ENCODE results near the gene PRRC2A. TPM values are rescaled to one million over a fixed set of nuclear protein-coding genes. Genes with fewer than 3 reads are reported as not detected.
A peak's percentile ranks its signal among the peaks of the same experiment; 100 is the strongest.

The PRRC2A gene
- polyA plus RNA-seq, 1 donor (not counting 4 experiments of a cell fraction or from before 2014, with no cell fraction given): 20.5 TPM

DNA sequence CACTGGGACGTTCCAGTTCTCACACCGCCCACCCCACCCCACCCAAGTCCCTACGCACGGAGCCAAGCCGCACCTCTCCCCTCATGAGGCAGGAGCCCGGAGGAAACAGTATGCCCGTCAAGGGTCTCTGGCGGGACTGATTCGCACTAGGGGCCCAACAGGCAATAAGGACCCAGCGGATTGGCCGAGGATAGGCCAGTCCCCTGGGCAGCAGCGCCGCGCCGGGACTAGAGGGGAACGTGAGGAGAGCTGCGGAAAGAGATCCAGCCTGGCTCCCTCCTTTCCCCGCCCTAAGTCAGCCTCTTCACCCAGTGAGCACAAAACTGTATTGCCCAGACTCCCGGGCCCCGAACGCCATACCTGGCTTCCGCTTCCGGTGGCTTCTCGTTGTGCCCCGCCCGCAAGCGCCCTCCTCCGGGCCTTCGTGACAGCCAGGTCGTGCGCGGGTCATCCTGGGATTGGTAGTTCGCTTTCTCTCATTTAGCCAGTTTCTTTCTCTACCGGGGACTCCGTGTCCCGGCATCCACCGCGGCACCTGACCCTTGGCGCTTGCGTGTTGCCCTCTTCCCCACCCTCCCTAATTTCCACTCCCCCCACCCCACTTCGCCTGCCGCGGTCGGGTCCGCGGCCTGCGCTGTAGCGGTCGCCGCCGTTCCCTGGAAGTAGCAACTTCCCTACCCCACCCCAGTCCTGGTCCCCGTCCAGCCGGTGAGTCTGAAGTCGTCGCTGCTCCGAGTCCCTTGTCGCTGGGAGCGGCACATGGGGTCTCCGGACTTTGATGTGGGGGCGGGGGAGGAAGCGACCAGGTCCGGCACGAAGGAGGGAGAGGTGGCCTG is 45.2 kb downstream of the PRRC2A start, which contains the start of gene CSNK2B:
TSS of gene CSNK2B (plus strand) at position 580 of the 836 bp plus-strand sequence. CDS start 752 bp downstream, outside the sequence.
- peak within 1 kb of the TSS; percentile 93 to 95 (median 94) for H3K4me3 ChIP-seq (ENCODE audit: control insufficient read depth in 2 of 3, extremely low read depth in 1 of 3, insufficient read depth in 2 of 3, low read depth in 1 of 3, low read length in 3 of 3)
- no peaks in the 10 kb centered on the region for H3K9me3 ChIP-seq (ENCODE audit: control insufficient read depth, low read depth, low read length)
- peak within 1 kb of the TSS; percentile 96 for H3K27ac ChIP-seq (ENCODE audit: control insufficient read depth, insufficient read depth, low read length)
- peak within 1 kb of the TSS; percentile 91 for H3K4me2 ChIP-seq (ENCODE audit: control insufficient read depth, extremely low read depth, insufficient read depth, low read depth, low read length)
- H3K27me3 ChIP-seq (ENCODE audit: control insufficient read depth, extremely low read depth, insufficient read depth, low read length): no peaks in the 10 kb centered on the region
- no peak for FAIRE-seq
- peak within 1 kb of the TSS; percentile 94 for H3K9ac ChIP-seq (ENCODE audit: control insufficient read depth, extremely low read depth, insufficient read depth, low read length)
- TF ChIP-seq, protein P1, sequence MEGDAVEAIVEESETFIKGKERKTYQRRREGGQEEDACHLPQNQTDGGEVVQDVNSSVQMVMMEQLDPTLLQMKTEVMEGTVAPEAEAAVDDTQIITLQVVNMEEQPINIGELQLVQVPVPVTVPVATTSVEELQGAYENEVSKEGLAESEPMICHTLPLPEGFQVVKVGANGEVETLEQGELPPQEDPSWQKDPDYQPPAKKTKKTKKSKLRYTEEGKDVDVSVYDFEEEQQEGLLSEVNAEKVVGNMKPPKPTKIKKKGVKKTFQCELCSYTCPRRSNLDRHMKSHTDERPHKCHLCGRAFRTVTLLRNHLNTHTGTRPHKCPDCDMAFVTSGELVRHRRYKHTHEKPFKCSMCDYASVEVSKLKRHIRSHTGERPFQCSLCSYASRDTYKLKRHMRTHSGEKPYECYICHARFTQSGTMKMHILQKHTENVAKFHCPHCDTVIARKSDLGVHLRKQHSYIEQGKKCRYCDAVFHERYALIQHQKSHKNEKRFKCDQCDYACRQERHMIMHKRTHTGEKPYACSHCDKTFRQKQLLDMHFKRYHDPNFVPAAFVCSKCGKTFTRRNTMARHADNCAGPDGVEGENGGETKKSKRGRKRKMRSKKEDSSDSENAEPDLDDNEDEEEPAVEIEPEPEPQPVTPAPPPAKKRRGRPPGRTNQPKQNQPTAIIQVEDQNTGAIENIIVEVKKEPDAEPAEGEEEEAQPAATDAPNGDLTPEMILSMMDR (optimal IDR thresholded peaks at IDR 0.05 in 1 of 3, IDR thresholded peaks at IDR 0.05 in 1 of 3, conservative IDR thresholded peaks at IDR 0.05 in 1 of 3; ENCODE audit: extremely low read depth in 1 of 3, insufficient read depth in 2 of 3, low read length in 3 of 3): peak in 1 of 3 experiments; percentile 19
- no peak for TF ChIP-seq EZH2 (IDR thresholded peaks at IDR 0.05; ENCODE audit: low read length)
- DNase-seq (ENCODE audit: low read depth, low spot score): peak; percentile 87
- dilution Hi-C loops (cut with MboI; ENCODE audit: extremely low pct_ligation_motif_present, low sequenced_read_pairs): no loop called here
- peaks cover 27% of the 10 kb centered on the region for H3K4me1 ChIP-seq (ENCODE audit: control insufficient read depth, extremely low read depth, insufficient read depth, low read length)
- H3K36me3 ChIP-seq (ENCODE audit: control insufficient read depth in 2 of 2, extremely low read depth in 1 of 2, insufficient read depth in 2 of 2, low read length in 2 of 2): peaks cover 28 to 38% of the 10 kb centered on the region in 2 experiments
- no peaks in the 10 kb centered on the region for H3K9me1 ChIP-seq (ENCODE audit: control insufficient read depth, extremely low read depth, insufficient read depth, low read length)
- H3K79me2 ChIP-seq (ENCODE audit: control insufficient read depth, insufficient read depth, low read length): peaks cover 40% of the 10 kb centered on the region
- peak within 1 kb of the TSS; percentile 86 for H2AFZ ChIP-seq (ENCODE audit: control insufficient read depth, low read length)
- H4K20me1 ChIP-seq (ENCODE audit: control insufficient read depth, extremely low read depth, insufficient read depth, low read length): no peaks in the 10 kb centered on the region

DNA sequence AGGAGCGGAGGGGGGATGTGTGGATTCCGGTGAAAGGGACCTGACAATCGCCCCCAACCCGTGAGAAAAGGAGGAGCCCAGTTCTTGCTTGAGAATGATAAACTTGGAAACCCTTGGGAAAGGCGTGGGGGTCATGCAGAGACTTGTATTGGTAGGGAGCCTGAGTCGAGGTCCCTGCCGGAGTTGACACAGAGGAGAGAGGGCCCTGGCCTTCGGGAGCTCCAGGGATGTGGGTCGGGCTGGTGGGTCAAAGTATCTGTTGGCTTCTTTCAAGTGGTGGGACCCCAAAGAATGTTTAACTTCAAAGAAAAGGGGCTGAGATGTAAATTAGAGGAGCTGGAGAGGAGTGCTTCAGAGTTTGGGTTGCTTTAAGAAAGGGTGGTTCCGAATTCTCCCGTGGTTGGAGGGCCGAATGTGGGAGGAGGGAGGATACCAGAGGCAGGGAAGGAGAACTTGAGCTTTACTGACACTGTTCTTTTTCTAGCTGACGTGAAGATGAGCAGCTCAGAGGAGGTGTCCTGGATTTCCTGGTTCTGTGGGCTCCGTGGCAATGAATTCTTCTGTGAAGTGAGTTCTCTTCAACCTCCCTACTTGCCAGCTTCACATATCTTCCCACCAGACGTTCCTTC is 45.9 kb downstream of the PRRC2A start:
- Histone ChIP-seq H3K4me1 (ENCODE audit: control insufficient read depth, extremely low read depth, insufficient read depth, low read length) (peaks cover 22% of the 10 kb centered on the region), H2AFZ (ENCODE audit: control insufficient read depth, low read length) (peak overlapping the region; percentile 72), H3K27me3 (ENCODE audit: control insufficient read depth, extremely low read depth, insufficient read depth, low read length) (no peaks in the 10 kb centered on the region), H3K9me3 (ENCODE audit: control insufficient read depth, low read depth, low read length) (no peaks in the 10 kb centered on the region), H3K36me3 (ENCODE audit: control insufficient read depth in 2 of 2, extremely low read depth in 1 of 2, insufficient read depth in 2 of 2, low read length in 2 of 2) (peaks cover 32 to 44% of the 10 kb centered on the region in 2 experiments), H3K27ac (ENCODE audit: control insufficient read depth, insufficient read depth, low read length) (peak overlapping the region; percentile 84), H4K20me1 (ENCODE audit: control insufficient read depth, extremely low read depth, insufficient read depth, low read length) (no peaks in the 10 kb centered on the region), H3K9me1 (ENCODE audit: control insufficient read depth, extremely low read depth, insufficient read depth, low read length) (no peaks in the 10 kb centered on the region), H3K4me3 (ENCODE audit: control insufficient read depth in 2 of 3, extremely low read depth in 1 of 3, insufficient read depth in 2 of 3, low read depth in 1 of 3, low read length in 3 of 3) (peak overlapping the region; percentile 93 to 95 (median 94)), H3K79me2 (ENCODE audit: control insufficient read depth, insufficient read depth, low read length) (peaks cover 40% of the 10 kb centered on the region), H3K4me2 (ENCODE audit: control insufficient read depth, extremely low read depth, insufficient read depth, low read depth, low read length) (peak overlapping the region; percentile 91), H3K9ac (ENCODE audit: control insufficient read depth, extremely low read depth, insufficient read depth, low read length) (peak overlapping the region; percentile 94)
- FAIRE-seq (no peak), DNase-seq (ENCODE audit: low read depth, low spot score) (no peak)
- dilution Hi-C loops (cut with MboI; ENCODE audit: extremely low pct_ligation_motif_present, low sequenced_read_pairs): no loop called here
- no peak for TF ChIP-seq EZH2 (IDR thresholded peaks at IDR 0.05; ENCODE audit: low read length)
- TF ChIP-seq, protein P1 (optimal IDR thresholded peaks at IDR 0.05 in 1 of 3, IDR thresholded peaks at IDR 0.05 in 1 of 3, conservative IDR thresholded peaks at IDR 0.05 in 1 of 3; ENCODE audit: extremely low read depth in 1 of 3, insufficient read depth in 2 of 3, low read length in 3 of 3): no peak
